Measurements from ENCODE around the gene TSPAN13.
A peak's percentile ranks its signal among the peaks of the same experiment; 100 is the strongest.

TSPAN13 gene

GRCh38 chr7:16753102-16753931 lies at the start of gene TSPAN13:
TSPAN13 (plus strand) TSS chr7:16753755; CDS start chr7:16753968, 213 bp downstream.
- peak; percentile 89 for DNase-seq (ENCODE audit: low spot score)

- no peak for DNase-seq (ENCODE audit: low spot score)
These were observed 45.0 kb upstream of the TSPAN13 start for GRCh38 chr7:16708511-16708910.

GRCh38 chr7:16708980-16709379 lies 44.6 kb upstream of the TSPAN13 start:
- no peak for DNase-seq (ENCODE audit: low spot score)

GRCh38 chr7:16710651-16711050 lies 42.9 kb upstream of the TSPAN13 start:
- DNase-seq (ENCODE audit: low spot score), result no peak

GRCh38 chr7:16711730-16712129 lies 41.8 kb upstream of the TSPAN13 start:
- DNase-seq (ENCODE audit: low spot score), result no peak

GRCh38 chr7:16712916-16713315 lies 40.6 kb upstream of the TSPAN13 start:
- DNase-seq (ENCODE audit: low spot score), result no peak

GRCh38 chr7:16715928-16716327 lies 37.6 kb upstream of the TSPAN13 start:
- DNase-seq (ENCODE audit: low spot score), result no peak

- DNase-seq (ENCODE audit: low spot score), result no peak
These were observed 35.4 kb upstream of the TSPAN13 start for GRCh38 chr7:16718111-16718656.

GRCh38 chr7:16719699-16720098 lies 33.9 kb upstream of the TSPAN13 start:
- no peak for DNase-seq (ENCODE audit: low spot score)

- DNase-seq (ENCODE audit: low spot score), result no peak
These were observed 32.0 kb upstream of the TSPAN13 start for GRCh38 chr7:16721541-16721940.

GRCh38 chr7:16724344-16724743 lies 29.2 kb upstream of the TSPAN13 start:
- no peak for DNase-seq (ENCODE audit: low spot score)

- peak; percentile 19 for DNase-seq (ENCODE audit: low spot score)
These were observed 27.4 kb upstream of the TSPAN13 start for GRCh38 chr7:16726189-16726588.

- DNase-seq (ENCODE audit: low spot score), result no peak
These were observed 25.8 kb upstream of the TSPAN13 start for GRCh38 chr7:16727736-16728135.

GRCh38 chr7:16728811-16729210 lies 24.7 kb upstream of the TSPAN13 start:
- no peak for DNase-seq (ENCODE audit: low spot score)

- no peak for DNase-seq (ENCODE audit: low spot score)
These were observed 24.0 kb upstream of the TSPAN13 start for GRCh38 chr7:16729541-16729940.

GRCh38 chr7:16730937-16731336 lies 22.6 kb upstream of the TSPAN13 start:
- no peak for DNase-seq (ENCODE audit: low spot score)

GRCh38 chr7:16732828-16733227 lies 20.7 kb upstream of the TSPAN13 start:
- no peak for DNase-seq (ENCODE audit: low spot score)

- DNase-seq (ENCODE audit: low spot score), result no peak
These were observed 19.3 kb upstream of the TSPAN13 start for GRCh38 chr7:16734148-16734726.

GRCh38 chr7:16735020-16735419 lies 18.5 kb upstream of the TSPAN13 start:
- DNase-seq (ENCODE audit: low spot score), result no peak

- DNase-seq (ENCODE audit: low spot score), result no peak
These were observed 15.4 kb upstream of the TSPAN13 start for GRCh38 chr7:16738011-16738688.

GRCh38 chr7:16739863-16740622 lies 13.5 kb upstream of the TSPAN13 start:
- peak; percentile 39 for DNase-seq (ENCODE audit: low spot score)

GRCh38 chr7:16740623-16740953 lies 13.0 kb upstream of the TSPAN13 start:
- no peak for DNase-seq (ENCODE audit: low spot score)

Measured in HuH-7 (cell line).